GM18951 (cell line): Measurements from ENCODE around the gene MED29.

Experiments
- POLR2A ChIP-seq: IDR thresholded peaks from 4 replicates; pipeline ENCODE4 v1.6.1; 2011; ENCODE audit warnings: mild to moderate bottlenecking; ENCODE audit not compliant: insufficient read length, insufficient read depth; ENCODE audit errors: extremely low read depth
- in situ Hi-C: fragments of 300-500 bp; cut with MboI; formaldehyde crosslinking; loops from one replicate; pipeline ENCODE4 v1.12.0; 2022; ENCODE audit warnings: low sequenced_read_pairs, mixed read lengths, inconsistent platforms; ENCODE audit not compliant: unreplicated experiment

The MED29 gene

DNA sequence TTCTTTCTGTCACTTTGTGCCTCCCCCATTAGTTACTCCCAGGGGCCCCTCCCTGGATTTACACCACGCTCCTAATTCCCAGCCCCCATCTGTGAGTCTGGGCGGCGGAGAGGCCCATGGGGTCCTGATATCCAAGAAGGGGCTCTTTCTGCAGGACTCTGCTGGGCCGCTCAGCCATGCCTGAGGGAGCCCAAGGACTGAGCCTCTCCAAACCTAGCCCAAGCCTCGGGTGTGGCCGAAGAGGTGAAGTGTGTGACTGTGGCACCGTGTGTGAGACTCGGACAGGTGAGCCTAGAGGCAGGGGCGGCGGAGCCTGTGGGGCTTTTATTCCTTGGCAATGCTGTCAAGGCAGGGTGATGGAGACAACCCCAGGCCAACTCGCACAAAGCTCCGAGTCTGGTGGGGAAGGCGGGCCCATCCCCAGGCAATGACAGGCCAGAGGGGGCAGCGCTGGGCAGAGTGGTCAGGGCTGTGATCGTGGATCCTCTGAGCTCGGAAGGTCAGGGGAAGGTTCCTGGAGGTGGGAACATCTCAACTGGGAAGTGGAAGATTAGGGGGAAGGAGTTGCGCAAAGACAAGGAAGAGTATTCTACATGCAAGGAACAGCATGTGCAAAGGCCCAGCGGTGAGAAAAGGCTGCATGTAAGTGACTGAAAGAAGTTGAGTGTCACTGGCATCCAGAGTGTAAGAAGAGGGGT is 22.9 kb downstream of the MED29 start:
- no peak for TF ChIP-seq POLR2A
- in situ Hi-C loops = no loop called here

GRCh38 chr19:39415111-39416046 is 24.2 kb downstream of the MED29 start:
- in situ Hi-C loops = no loop called here
- no peak for TF ChIP-seq POLR2A

DNA sequence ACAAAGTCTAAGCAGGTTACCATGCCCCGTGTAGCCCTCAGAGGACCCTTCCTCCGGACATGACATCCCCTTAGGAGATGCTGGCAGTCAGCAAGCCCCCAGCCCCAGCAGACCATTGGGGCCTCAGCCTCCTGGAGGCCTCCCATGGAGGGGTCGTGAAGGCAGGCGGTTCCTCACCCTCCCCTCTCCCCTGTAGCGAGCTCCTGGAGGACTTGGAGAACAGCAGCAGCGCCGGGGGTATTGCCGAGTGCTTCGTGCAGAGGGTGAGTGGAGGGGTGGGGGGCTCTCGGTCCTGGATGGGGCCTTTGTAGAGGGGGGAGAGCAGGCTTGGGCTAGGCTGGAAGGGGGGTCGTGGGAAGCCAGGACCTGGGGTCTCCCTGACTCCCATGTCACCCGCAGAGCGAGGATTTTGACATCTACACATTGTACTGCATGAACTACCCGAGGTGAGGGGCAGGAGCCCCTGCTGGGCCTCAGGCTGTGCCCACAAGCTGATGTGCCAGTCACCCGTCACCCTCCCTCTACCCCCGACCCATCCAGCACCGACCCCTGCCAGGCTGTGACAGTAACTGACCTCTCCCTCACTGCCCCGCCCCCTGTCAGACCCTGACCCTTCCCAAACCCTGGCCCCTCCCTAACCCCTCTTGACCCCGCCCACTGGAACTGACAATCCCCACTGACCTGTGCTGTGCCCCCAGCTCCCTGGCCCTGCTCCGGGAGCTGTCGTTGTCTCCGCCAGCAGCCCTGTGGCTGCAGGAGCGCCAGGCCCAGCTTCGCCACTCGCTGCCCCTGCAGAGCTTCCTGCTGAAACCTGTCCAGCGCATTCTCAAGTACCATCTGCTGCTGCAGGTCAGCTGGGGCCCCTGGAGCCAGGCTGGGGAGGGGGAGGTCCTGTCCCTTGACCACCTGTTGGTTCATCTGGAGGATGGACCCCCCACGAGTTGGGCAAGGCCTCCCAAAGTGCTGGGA is 25.3 kb downstream of the MED29 start:
- in situ Hi-C loops = no loop called here
- TF ChIP-seq POLR2A = no peak

- TF ChIP-seq POLR2A = no peak
- in situ Hi-C loops = no loop called here
Measured at GRCh38 chr19:39417463-39418181, 26.4 kb downstream of the MED29 start.

- in situ Hi-C loops = no loop called here
- no peak for TF ChIP-seq POLR2A
Measured at GRCh38 chr19:39419003-39419402, 27.8 kb downstream of the MED29 start.

DNA sequence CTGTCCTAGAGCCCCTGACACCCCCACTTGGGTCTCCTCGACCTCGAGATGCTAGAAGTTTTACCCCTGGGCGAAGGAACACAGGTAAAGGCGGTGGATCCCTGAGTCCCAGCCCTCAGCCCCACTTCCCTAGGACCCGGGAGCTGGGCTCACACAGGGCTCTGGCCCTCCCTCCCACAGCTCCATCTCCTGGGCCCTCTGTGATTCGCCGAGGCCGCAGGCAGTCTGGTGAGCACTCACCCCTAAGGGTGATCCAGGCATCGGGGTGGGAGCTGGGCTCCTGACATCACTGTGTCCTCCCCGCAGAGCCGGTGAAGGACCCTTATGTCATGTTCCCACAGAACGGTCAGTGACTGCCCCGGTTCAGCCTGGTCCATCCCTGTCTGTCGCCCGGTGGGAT is 29.6 kb downstream of the MED29 start:
- in situ Hi-C loops = no loop called here

GRCh38 chr19:39422020-39422419 is 30.8 kb downstream of the MED29 start:
- in situ Hi-C loops = no loop called here
- no peak for TF ChIP-seq POLR2A

More for the DNA sequence above, 29.6 kb downstream of the MED29 start:
- no peak for TF ChIP-seq POLR2A

- TF ChIP-seq POLR2A = no peak
- in situ Hi-C loops = no loop called here
Measured at GRCh38 chr19:39423258-39424086, 32.3 kb downstream of the MED29 start.

GRCh38 chr19:39424934-39425333 is 33.8 kb downstream of the MED29 start:
- in situ Hi-C loops = no loop called here
- no peak for TF ChIP-seq POLR2A

GRCh38 chr19:39425744-39426143 is 34.6 kb downstream of the MED29 start:
- in situ Hi-C loops = no loop called here
- no peak for TF ChIP-seq POLR2A

GRCh38 chr19:39426170-39426569 is 35.0 kb downstream of the MED29 start:
- in situ Hi-C loops = no loop called here

More at GRCh38 chr19:39426170-39426569, 35.0 kb downstream of the MED29 start:
- no peak for TF ChIP-seq POLR2A
